GM19468 (cell line): ENCODE results near the gene ACSL3.
"Not testable (repeated sequence)": the region's sequence is repeated elsewhere in the genome, so short reads cannot be mapped to it uniquely, and the experiment has no call there.

ENCODE experiments used
- ATAC-seq: cut with Tn5 transposase; IDR thresholded peaks from one replicate; pipeline ENCODE4 v1.9.1; 2021; ENCODE audit warnings: mild to moderate bottlenecking, moderate library complexity, moderate number of reproducible peaks; ENCODE audit not compliant: unreplicated experiment; ENCODE audit errors: extremely low read depth

The ACSL3 gene

GRCh38 chr2:222848862-222849261, 12.0 kb upstream of the ACSL3 start:
- no peak for ATAC-seq

- ATAC-seq, result no peak
Observed at GRCh38 chr2:222851956-222852617, 8.7 kb upstream of the ACSL3 start.

- ATAC-seq, result no peak
Observed at GRCh38 chr2:222854773-222855700, 5.8 kb upstream of the ACSL3 start.

DNA sequence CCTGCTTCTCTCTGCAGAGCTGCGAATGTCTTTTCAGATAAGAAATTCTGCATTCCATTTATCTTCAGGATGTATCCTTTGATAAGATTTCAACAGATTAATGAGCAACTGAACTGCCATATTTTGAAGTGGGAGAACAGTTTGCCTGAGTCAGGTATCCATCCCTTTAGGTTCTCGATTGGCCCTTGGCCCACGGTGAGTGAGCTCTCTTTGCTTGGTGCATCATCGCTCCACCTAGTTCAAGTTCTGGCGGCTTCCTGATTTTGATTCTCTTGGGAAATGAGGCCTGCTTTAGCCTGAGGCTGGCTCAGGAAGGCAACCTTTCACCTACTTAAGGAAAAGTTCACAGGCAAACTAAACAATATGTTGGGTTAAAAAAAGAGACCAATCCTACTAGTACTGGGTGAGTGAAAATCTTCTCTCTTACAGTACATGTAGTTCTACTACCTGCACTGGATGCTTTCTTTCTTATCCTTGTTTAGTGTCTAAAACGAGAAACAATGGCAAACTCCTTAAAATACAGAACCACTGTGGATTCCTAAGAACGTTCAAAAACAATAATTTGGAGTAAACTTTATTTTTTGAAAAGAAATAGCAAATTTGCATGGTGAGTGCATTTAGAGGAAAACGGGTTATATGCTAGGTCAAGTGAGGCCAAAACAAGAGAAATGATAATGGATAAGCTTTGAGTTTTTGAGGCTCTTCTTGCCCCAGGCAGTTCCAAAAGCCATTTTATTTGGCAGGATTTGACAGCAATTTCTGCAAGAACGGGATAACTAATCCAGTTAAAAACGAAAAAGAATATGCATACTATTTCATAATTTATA, 837 bp upstream of the ACSL3 start:
- ATAC-seq, result no peak

GRCh38 chr2:222861411-222862105, 722 bp downstream of the ACSL3 start:
- ATAC-seq, result no peak

DNA sequence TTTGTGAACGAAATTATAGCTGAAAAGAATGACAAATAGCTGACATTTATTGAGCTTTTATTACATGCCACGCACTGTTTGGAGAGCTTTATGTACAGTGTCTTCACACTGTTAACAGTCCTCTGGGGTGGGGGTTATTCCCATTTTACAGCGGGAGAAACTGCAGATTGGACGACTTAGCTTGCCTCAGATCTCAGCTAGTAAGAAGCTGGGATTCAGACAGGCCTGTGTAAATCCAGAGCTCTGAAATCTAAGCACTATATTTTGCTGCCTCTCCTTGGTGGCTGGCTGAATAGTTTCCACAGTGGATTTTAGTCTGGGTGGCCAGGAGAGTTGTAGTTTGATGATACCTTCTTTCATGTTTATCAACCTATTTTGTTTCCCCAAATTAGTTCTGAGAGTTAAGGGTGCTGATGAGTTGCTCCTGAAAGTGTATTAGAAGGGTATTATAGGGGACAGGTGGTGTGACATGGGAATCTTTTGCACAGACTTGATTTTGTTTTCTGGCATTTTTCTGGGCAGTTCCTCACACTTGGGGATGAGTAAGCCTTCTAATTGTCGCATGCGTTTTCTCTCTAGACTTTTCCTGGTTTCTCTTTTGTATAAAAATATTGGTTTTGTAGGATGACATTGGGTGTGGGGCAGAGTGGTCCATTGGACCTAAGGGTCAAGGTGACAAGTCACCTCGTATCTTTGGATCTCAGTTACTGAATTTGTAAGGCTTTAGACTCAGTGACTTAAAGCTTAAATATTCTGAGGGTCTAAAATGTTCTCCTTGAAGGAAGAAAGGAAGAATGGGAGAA, 1.5 kb downstream of the ACSL3 start:
- ATAC-seq, result no peak

- no peak for ATAC-seq
Observed at GRCh38 chr2:222862909-222863544, 2.2 kb downstream of the ACSL3 start.

DNA sequence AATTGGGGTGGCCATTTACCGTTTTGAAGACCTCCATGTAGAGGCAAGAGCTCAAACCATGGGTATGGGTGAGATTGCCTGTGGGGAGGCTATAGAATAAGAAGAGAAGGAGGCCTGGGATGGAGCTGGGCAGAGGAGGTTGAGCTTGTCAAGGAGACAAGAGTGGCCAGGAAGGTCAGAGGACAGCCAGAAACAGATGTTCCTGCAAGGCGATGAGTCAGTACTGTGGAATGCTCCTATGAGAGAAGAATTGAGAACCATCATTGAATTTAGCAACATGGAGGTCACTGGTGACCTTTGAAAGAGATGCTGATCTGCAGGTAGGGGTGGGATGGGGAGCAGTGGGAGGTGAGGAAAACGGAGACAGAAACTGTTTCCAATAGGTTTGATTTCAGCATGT, 3.5 kb downstream of the ACSL3 start:
- ATAC-seq, result no peak

DNA sequence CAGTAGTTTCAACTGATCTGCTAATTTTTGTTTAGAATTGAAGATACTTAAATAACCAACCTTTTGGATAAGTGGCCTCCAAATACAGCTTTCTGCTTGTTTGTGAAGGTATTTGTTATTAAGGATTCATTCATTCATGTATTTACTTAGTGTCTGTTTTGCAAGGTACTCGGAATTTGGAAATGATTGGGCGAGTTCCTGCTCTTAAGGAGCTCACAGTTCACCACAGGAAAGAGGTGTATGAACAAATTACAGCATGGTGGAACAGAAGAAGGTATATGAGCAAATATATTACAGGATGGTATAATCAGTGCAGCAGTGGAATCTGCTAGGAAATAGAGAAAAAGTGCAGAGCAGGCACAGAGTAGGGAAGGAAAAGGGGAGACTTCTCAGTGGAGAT, 4.5 kb downstream of the ACSL3 start:
- ATAC-seq, result no peak

- ATAC-seq, result no peak
Observed at GRCh38 chr2:222866358-222866960, 5.6 kb downstream of the ACSL3 start.

- ATAC-seq, result not testable (repeated sequence)
Observed at GRCh38 chr2:222868560-222869251, 7.9 kb downstream of the ACSL3 start.

DNA sequence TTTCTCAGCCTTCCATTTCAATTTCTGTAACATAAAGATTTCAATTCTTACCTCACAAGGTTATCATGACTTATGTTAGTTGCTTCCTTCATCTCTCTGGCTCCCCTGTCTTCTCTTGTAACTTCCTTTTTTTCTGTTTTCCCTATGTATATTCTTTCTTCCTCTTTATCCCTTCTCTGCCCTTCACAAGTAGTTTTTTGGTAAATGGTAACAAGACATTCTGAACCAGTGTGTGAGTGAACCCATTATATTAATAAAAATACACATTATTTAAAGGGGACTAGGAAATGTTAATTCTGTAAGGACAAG, 8.4 kb downstream of the ACSL3 start:
- ATAC-seq, result no peak

- ATAC-seq, result no peak
Observed at GRCh38 chr2:222871291-222871690, 10.5 kb downstream of the ACSL3 start.

GRCh38 chr2:222872551-222872950, 11.7 kb downstream of the ACSL3 start:
- ATAC-seq, result no peak

- ATAC-seq, result no peak
Observed at GRCh38 chr2:222875482-222875881, 14.6 kb downstream of the ACSL3 start.

DNA sequence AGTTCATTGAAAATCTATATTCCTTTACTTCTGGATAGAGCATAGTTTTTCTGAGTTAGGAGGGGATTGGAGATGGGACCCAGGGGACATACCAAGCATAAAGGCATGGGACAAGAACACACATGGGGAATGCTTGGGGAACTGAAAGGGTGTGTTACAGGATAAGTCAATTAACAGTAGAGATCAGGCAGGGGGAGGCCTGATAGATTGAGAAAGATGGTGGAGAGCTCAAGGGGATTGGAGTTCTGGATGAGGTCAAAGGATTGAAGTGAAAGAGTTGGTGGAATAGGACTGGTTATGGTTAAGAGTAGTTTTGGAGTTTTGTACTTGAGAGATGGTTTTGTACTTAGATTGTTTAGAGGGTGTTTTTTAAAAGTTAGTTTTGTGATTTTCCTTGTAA, 16.1 kb downstream of the ACSL3 start:
- ATAC-seq, result no peak

- no peak for ATAC-seq
Observed at GRCh38 chr2:222877556-222878300, 16.9 kb downstream of the ACSL3 start.
